Measurements from ENCODE around the gene TENM3.

- no peak for TF ChIP-seq CTCF (IDR thresholded peaks at IDR 0.05)
- no peak for TF ChIP-seq POLR2A (IDR thresholded peaks at IDR 0.05)
Measured at GRCh38 chr4:182426901-182427300, 183.7 kb downstream of the TENM3 start.

Measured in uterus (tissue), 2 donors.